Right atrium auricular region (tissue), 2 donors: ENCODE measurements around the gene RAB3IL1. TPM values are rescaled to one million over a fixed set of nuclear protein-coding genes. Genes with fewer than 3 reads are reported as not detected.
"Not testable (repeated sequence)": the region's sequence is repeated elsewhere in the genome, so short reads cannot be mapped to it uniquely, and the experiment has no call there.

ENCODE experiments used
- DNase-seq: peaks from one replicate; pipeline ENCODE4 v3.0.0-alpha.2; 2019; ENCODE audit warnings: low spot score
- H3K27ac ChIP-seq, 2 donors: fragments of 200-600 bp; sonication (generic); 1 replicate in 1 of 2; 2 replicates in 1 of 2; pipeline ENCODE4 v1.5.1; 2016 to 2019
- H3K27me3 ChIP-seq, 2 donors: fragments of 200-600 bp; sonication (generic); one replicate each; pipeline versions ENCODE4 v1.5.1 to v1.6.0; 2017 to 2019
- H3K36me3 ChIP-seq: fragments of 200-600 bp; sonication (generic); one replicate; pipeline ENCODE4 v1.5.1; 2016
- H3K4me1 ChIP-seq, 2 donors: fragments of 200-600 bp; sonication (generic); one replicate each; pipeline versions ENCODE4 v1.5.1 to v1.6.0; 2017 to 2019
- H3K4me3 ChIP-seq, 2 donors: fragments of 200-600 bp; sonication (generic); 1 replicate in 1 of 2; 2 replicates in 1 of 2; pipeline ENCODE4 v1.5.1; 2017 to 2019; ENCODE audit warnings: mild to moderate bottlenecking in 1 of 2, moderate library complexity in 1 of 2
- H3K9me3 ChIP-seq, 2 donors: fragments of 200-600 bp; sonication (generic); one replicate each; pipeline ENCODE4 v1.5.1; 2019
- CTCF ChIP-seq, 2 donors: fragments of 200-600 bp; sonication (generic); IDR thresholded peaks; one replicate each; pipeline ENCODE4 v1.5.1; 2019; ENCODE audit warnings: antibody characterized with exemption in 2 of 2
- total RNA-seq, 2 donors: library from RNA; depleted of rRNA; stranded (reverse); fragments of >200 nt; gene quantifications; one replicate each; pipeline ENCODE4 v1.1.0, GENCODE V29; 2016

RAB3IL1 gene
- total RNA-seq, 2 donors from 2014 or later: 4.3 to 16.8 TPM

- H3K27me3 ChIP-seq: no peaks in the 10 kb centered on the region
- H3K9me3 ChIP-seq: no peaks in the 10 kb centered on the region
- peaks cover 26% of the 10 kb centered on the region for H3K36me3 ChIP-seq
- no peak for TF ChIP-seq CTCF (IDR thresholded peaks at IDR 0.05)
- DNase-seq: no peak
- H3K4me3 ChIP-seq: no peak overlapping the region
- H3K4me1 ChIP-seq: peaks cover 0 to 48% of the 10 kb centered on the region in 2 donors
- H3K27ac ChIP-seq: no peak overlapping the region
These were observed 34.5 kb downstream of the RAB3IL1 start for GRCh38 chr11:61882879-61883278.

DNA sequence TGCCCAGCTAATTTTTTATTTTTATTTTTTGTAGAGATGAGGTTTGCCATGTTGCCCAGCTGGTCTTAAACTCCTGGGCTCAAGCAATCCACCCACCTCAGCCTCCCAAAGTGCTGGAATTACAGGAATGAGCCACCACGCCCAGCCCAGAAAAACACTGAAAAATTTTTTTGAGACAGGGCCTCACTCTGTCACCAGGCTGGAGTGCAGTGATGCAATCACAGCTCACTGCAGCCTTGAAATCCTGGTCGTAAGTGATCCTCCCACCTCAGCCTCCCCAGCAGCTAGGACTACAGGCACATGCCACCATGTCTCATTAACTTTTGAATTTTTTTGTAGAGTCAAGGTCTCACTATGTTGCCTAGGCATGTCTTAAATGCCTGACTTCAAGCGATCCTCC is 35.1 kb downstream of the RAB3IL1 start:
- H3K36me3 ChIP-seq: peaks cover 31% of the 10 kb centered on the region
- not testable (repeated sequence) for H3K27me3 ChIP-seq, H3K27ac ChIP-seq, H3K9me3 ChIP-seq, H3K4me3 ChIP-seq, DNase-seq
- peaks cover 0 to 42% of the 10 kb centered on the region in 2 donors for H3K4me1 ChIP-seq

GRCh38 chr11:61881397-61881796 is 36.0 kb downstream of the RAB3IL1 start:
- H3K4me1 ChIP-seq: peaks cover 0 to 35% of the 10 kb centered on the region in 2 donors
- H3K27me3 ChIP-seq: no peaks in the 10 kb centered on the region
- DNase-seq: no peak
- H3K27ac ChIP-seq: peak overlapping the region; percentile 49 to 54
- no peak overlapping the region for H3K4me3 ChIP-seq
- peak in 1 of 2 donors; percentile 24 for TF ChIP-seq CTCF (IDR thresholded peaks at IDR 0.05)
- no peaks in the 10 kb centered on the region for H3K9me3 ChIP-seq
- H3K36me3 ChIP-seq: peaks cover 40% of the 10 kb centered on the region

DNA sequence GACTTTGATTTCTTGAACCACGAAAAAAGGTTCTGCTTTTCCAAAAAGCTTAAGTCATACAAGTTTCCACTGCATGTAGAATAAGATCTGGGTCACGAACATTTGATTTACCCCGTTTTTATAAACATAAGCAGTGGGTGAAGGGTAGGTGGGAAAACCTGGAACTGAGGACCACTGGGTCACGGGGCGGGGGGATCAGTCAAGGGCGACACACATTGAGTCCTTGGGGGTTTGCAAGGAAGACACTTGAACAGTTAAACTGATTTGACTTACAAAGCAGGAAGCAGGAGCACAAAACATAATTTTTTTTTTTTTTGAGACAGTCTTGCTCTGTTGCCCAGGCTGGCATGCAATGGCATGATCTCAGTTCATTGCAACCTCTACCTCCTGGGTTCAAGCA is 36.9 kb downstream of the RAB3IL1 start:
- H3K4me1 ChIP-seq: peaks cover 0 to 26% of the 10 kb centered on the region in 2 donors

GRCh38 chr11:61880031-61880430 is 37.3 kb downstream of the RAB3IL1 start:
- no peaks in the 10 kb centered on the region for H3K27me3 ChIP-seq
- H3K27ac ChIP-seq: no peak overlapping the region
- H3K4me1 ChIP-seq: peaks cover 0 to 22% of the 10 kb centered on the region in 2 donors
- peaks cover 50% of the 10 kb centered on the region for H3K36me3 ChIP-seq
- no peak overlapping the region for H3K4me3 ChIP-seq
- no peak for TF ChIP-seq CTCF (IDR thresholded peaks at IDR 0.05)
- DNase-seq: no peak
- no peaks in the 10 kb centered on the region for H3K9me3 ChIP-seq

More for the DNA sequence above, 36.9 kb downstream of the RAB3IL1 start:
- Histone ChIP-seq H3K36me3 (peaks cover 49% of the 10 kb centered on the region), H3K27ac (peak overlapping the region in 1 of 2 donors; percentile 16), H3K9me3 (no peaks in the 10 kb centered on the region), H3K27me3 (no peaks in the 10 kb centered on the region), H3K4me3 (no peak overlapping the region)
- TF ChIP-seq CTCF (IDR thresholded peaks at IDR 0.05): no peak
- DNase-seq: no peak

GRCh38 chr11:61879152-61879551 is 38.2 kb downstream of the RAB3IL1 start:
- no peaks in the 10 kb centered on the region for H3K9me3 ChIP-seq
- no peak overlapping the region for H3K27ac ChIP-seq
- no peak for TF ChIP-seq CTCF (IDR thresholded peaks at IDR 0.05)
- H3K4me3 ChIP-seq: no peak overlapping the region
- H3K4me1 ChIP-seq: peaks cover 0 to 21% of the 10 kb centered on the region in 2 donors
- DNase-seq: no peak
- H3K36me3 ChIP-seq: peaks cover 50% of the 10 kb centered on the region
- H3K27me3 ChIP-seq: no peaks in the 10 kb centered on the region
